Measurements from ENCODE around the gene PITX1.

- TF ChIP-seq CTCF (conservative IDR thresholded peaks at IDR 0.05) (no peak), ZFX (IDR thresholded peaks at IDR 0.05) (no peak)
Observed at GRCh38 chr5:135063511-135064234, 29.6 kb upstream of the PITX1 start.
